Ishikawa (cell line): Measurements from ENCODE around the gene OR6B3.

Experiments used
- CEBPB ChIP-seq: IDR thresholded peaks from 2 replicates; pipeline ENCODE4 v1.6.1; 2012
- EGR1 ChIP-seq: IDR thresholded peaks from 2 replicates; pipeline ENCODE4 v1.6.1; 2012
- NFIC ChIP-seq: IDR thresholded peaks from 2 replicates; pipeline ENCODE4 v1.6.1; 2012
- RAD21 ChIP-seq: IDR thresholded peaks from 2 replicates; pipeline ENCODE4 v1.6.1; 2012; ENCODE audit warnings: low read depth
- TAF1 ChIP-seq: IDR thresholded peaks from 2 replicates; pipeline ENCODE4 v1.6.1; 2012; ENCODE audit warnings: low read depth, mild to moderate bottlenecking
- TCF12 ChIP-seq: IDR thresholded peaks from 2 replicates; pipeline ENCODE4 v1.6.1; 2012; ENCODE audit warnings: low read depth
- TEAD4 ChIP-seq: IDR thresholded peaks from 2 replicates; pipeline ENCODE4 v1.6.1; 2012
- YY1 ChIP-seq: IDR thresholded peaks from 2 replicates; pipeline ENCODE4 v1.6.1; 2012; ENCODE audit warnings: low read depth
- ZBTB7A ChIP-seq: IDR thresholded peaks from 2 replicates; pipeline ENCODE4 v1.6.1; 2012; ENCODE audit warnings: low read depth
- TF ChIP-seq, protein P1 (sequence below): IDR thresholded peaks from 2 replicates; pipeline ENCODE4 v1.6.1; 2012
- TF ChIP-seq, protein P2 (sequence below): IDR thresholded peaks from 2 replicates; pipeline ENCODE4 v1.6.1; 2012
- TF ChIP-seq, protein P3 (sequence below): IDR thresholded peaks from 2 replicates; pipeline ENCODE4 v1.6.1; 2012; ENCODE audit warnings: low read depth, mild to moderate bottlenecking

OR6B3 gene

DNA sequence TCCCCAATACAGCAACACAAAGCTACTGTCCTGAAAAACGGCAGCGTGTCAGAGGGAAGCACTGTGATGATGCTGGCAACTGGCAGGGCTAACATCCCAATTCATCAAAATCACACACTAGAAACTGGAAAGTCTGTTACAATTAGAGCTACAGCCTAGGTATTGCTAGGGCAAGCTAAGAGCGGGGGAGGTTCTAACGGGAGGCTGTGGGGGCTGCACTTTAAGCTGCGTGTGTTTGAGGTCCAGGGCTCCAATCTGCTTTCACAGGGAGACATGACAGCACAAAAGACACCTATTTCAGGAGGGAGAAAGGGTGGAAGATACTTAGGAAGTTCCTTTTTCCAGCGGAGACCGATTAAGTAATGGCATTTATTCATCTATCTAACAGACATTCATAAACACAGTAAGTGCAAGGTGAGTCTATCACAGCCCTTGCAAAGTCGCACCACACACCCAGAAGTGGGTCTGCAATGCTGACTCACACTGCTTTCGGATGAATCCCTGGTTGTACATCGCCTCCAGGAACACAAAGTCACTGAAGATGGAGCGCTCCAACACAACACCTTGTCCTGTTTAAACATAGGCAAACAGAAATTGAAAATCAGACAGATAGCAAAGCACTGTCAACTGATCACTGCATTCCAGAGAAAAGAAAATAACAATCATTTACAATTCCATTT is 35.1 kb downstream of the OR6B3 start:
- no peak for TF ChIP-seq ZBTB7A
- TF ChIP-seq EGR1, result no peak
- TF ChIP-seq, protein P1, sequence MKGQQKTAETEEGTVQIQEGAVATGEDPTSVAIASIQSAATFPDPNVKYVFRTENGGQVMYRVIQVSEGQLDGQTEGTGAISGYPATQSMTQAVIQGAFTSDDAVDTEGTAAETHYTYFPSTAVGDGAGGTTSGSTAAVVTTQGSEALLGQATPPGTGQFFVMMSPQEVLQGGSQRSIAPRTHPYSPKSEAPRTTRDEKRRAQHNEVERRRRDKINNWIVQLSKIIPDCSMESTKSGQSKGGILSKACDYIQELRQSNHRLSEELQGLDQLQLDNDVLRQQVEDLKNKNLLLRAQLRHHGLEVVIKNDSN, result no peak

DNA sequence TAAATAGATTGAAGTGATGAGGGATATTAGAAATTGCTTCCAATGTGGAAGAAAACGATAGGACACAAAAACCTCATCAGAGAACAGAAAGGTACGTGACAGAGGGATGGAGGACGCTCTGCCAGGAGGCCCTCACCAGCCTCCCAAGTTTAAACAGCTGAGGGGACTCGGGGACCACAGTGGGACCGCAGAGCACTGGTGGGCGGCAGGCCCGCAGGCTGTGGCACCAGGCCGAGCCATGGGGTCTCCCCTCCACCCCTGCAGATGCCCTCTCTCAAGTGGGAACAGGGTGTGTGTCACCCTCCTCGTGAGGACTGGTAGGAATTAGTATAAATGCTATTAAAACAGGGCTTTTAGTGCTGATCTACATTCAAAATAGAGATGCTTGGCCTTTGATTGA is 39.0 kb downstream of the OR6B3 start:
- no peak for TF ChIP-seq NFIC

DNA sequence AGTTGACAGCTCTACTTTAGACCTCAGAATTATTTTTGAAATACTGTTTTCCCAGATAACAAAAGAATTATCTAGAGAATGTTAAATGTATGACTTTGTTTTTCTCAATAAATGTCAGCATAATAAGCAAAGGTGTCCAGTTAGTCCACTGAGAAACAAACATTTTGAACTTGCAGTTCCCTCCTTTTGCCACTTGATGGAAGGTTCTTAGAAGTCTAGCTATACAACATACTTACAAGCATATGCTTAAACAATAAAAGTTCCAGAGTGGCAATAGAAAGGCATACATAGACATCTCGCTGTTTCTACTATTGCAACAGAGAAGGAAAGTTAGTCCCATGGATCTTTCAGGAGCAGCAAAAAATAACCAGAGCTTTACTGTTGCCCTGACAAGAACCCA is 40.0 kb downstream of the OR6B3 start:
- TF ChIP-seq, protein P2, sequence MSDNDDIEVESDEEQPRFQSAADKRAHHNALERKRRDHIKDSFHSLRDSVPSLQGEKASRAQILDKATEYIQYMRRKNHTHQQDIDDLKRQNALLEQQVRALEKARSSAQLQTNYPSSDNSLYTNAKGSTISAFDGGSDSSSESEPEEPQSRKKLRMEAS, result no peak
- TF ChIP-seq EGR1, result no peak
- no peak for TF ChIP-seq RAD21
- TF ChIP-seq TCF12, result no peak
- no peak for TF ChIP-seq TEAD4
- TF ChIP-seq TAF1, result no peak
- no peak for TF ChIP-seq NFIC

DNA sequence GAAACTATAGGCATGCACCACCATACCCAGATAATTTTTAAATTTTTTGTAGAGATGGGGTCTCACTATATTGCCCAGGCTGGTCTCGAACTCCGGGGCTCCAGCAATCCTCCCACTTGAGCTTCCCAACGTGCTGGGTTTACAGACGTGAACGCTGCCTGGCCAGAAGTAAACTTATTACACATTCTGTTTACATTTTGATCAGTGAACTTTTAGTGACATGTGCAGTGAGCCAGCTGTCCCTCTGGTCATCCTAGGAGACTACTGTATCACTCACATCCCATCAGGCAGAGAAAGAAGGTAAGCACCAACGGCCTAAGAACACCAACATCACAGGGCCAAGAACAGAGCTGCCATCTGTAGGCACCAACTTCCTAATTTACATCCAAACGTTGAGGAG is 50.3 kb downstream of the OR6B3 start:
- TF ChIP-seq TCF12 (no peak), RAD21 (no peak), NFIC (no peak), YY1 (no peak), TEAD4 (no peak)
- TF ChIP-seq, protein P3, sequence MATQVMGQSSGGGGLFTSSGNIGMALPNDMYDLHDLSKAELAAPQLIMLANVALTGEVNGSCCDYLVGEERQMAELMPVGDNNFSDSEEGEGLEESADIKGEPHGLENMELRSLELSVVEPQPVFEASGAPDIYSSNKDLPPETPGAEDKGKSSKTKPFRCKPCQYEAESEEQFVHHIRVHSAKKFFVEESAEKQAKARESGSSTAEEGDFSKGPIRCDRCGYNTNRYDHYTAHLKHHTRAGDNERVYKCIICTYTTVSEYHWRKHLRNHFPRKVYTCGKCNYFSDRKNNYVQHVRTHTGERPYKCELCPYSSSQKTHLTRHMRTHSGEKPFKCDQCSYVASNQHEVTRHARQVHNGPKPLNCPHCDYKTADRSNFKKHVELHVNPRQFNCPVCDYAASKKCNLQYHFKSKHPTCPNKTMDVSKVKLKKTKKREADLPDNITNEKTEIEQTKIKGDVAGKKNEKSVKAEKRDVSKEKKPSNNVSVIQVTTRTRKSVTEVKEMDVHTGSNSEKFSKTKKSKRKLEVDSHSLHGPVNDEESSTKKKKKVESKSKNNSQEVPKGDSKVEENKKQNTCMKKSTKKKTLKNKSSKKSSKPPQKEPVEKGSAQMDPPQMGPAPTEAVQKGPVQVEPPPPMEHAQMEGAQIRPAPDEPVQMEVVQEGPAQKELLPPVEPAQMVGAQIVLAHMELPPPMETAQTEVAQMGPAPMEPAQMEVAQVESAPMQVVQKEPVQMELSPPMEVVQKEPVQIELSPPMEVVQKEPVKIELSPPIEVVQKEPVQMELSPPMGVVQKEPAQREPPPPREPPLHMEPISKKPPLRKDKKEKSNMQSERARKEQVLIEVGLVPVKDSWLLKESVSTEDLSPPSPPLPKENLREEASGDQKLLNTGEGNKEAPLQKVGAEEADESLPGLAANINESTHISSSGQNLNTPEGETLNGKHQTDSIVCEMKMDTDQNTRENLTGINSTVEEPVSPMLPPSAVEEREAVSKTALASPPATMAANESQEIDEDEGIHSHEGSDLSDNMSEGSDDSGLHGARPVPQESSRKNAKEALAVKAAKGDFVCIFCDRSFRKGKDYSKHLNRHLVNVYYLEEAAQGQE, result no peak
- TF ChIP-seq, protein P2, result no peak

DNA sequence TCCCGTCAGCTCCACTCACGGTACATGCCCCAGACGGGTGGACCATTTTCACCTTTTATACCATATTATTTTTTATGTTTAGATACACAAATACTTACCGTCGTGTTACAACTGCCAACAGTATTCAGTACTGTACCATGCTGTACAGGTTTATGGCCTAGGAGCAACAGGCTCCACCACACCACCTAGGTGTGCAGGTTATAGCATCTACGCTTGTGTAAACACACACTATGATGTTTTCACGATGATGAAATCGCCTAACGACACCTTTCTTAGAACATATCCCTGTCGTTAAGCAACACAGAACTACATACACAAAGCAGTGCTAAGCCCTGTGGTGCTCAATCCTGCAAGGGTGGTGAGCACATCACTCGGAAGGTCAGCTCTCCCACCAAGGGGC is 52.6 kb downstream of the OR6B3 start:
- no peak for TF ChIP-seq CEBPB

DNA sequence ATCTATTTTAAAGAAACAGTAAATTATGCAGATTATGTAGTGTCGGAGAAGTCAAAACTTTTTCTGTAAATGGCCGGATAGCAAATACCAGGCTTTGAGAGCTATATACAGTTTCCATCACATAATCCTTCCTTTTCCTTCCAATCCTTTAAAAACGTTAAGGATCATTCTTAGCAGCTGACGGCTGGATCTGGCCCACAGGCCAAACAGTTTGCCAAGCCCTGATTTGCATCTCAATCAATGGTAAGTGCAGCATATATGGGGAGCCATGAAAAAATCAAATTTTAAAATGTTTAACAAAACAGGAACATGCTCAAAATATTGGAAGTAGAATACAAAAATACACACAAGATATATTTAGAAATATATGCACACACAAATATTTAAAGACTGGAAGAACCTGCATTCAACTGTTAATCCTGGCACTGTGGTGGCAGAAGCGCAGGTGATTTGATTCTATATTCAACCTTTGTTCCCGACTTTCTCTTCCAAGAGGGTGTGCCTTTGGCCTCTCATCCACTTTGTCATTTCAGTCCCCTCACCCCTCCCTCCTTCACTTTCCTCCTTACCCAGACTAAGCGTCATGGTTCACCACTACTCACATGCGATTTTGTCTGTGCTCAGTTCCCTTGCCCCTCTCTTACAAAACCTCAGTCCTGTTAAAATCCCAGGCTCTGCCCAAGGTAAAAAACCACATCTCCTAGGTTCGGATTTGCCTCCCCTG is 55.5 kb downstream of the OR6B3 start:
- TF ChIP-seq CEBPB, result no peak
